IPS-20b (cell line): Measurements from ENCODE around the gene HSFY1.
"Not testable (repeated sequence)": the region's sequence is repeated elsewhere in the genome, so short reads cannot be mapped to it uniquely, and the experiment has no call there.

Source experiments
- H3K27ac ChIP-seq: one replicate; pipeline ENCODE4 v1.5.1; 2013; ENCODE audit warnings: low read length
- H3K27me3 ChIP-seq: 2 replicates; pipeline ENCODE4 v1.6.1; 2013; ENCODE audit warnings: mild to moderate bottlenecking, low read length, inconsistent platforms; ENCODE audit not compliant: insufficient read depth
- H3K36me3 ChIP-seq: 2 replicates; pipeline ENCODE4 v1.6.1; 2013; ENCODE audit warnings: low read depth, mild to moderate bottlenecking, inconsistent platforms, low read length, moderate library complexity; ENCODE audit not compliant: insufficient read depth
- H3K4me1 ChIP-seq: 2 replicates; pipeline ENCODE4 v1.6.1; 2013; ENCODE audit warnings: mild to moderate bottlenecking, control low read depth, inconsistent platforms, low read length, moderate library complexity; ENCODE audit not compliant: insufficient read depth
- H3K4me3 ChIP-seq: 2 replicates; pipeline ENCODE4 v1.5.1; 2013; ENCODE audit warnings: mild to moderate bottlenecking, low read length, inconsistent platforms
- H3K9ac ChIP-seq: 2 replicates; pipeline ENCODE4 v1.6.1; 2013; ENCODE audit warnings: low read depth, mild to moderate bottlenecking, inconsistent platforms, low read length, moderate library complexity
- H3K9me3 ChIP-seq: 2 replicates; pipeline ENCODE4 v1.6.1; 2013; ENCODE audit warnings: mild to moderate bottlenecking, low read depth, low read length, inconsistent platforms; ENCODE audit not compliant: insufficient read depth

Gene HSFY1

GRCh38 chrY:18546420-18546819 lies at the start of gene HSFY1:
TSS of gene HSFY1 (plus strand) at chrY:18546720. CDS start at chrY:18546788, 68 bp downstream.
- H3K4me3 ChIP-seq, H3K9me3 ChIP-seq, H3K36me3 ChIP-seq, H3K27ac ChIP-seq, H3K27me3 ChIP-seq, H3K9ac ChIP-seq, H3K4me1 ChIP-seq: not testable (repeated sequence)

GRCh38 chrY:18504266-18504665 lies 42.3 kb upstream of the HSFY1 start:
- H3K36me3 ChIP-seq, H3K27ac ChIP-seq, H3K27me3 ChIP-seq, H3K4me3 ChIP-seq, H3K9me3 ChIP-seq, H3K9ac ChIP-seq, H3K4me1 ChIP-seq: not testable (repeated sequence)

GRCh38 chrY:18530995-18531655 lies 15.4 kb upstream of the HSFY1 start:
- not testable (repeated sequence) for H3K4me1 ChIP-seq

GRCh38 chrY:18538952-18539351 lies 7.6 kb upstream of the HSFY1 start:
- not testable (repeated sequence) for H3K4me3 ChIP-seq, H3K4me1 ChIP-seq, H3K27ac ChIP-seq, H3K9me3 ChIP-seq, H3K27me3 ChIP-seq, H3K36me3 ChIP-seq, H3K9ac ChIP-seq

More at GRCh38 chrY:18530995-18531655, 15.4 kb upstream of the HSFY1 start:
- not testable (repeated sequence) for H3K9ac ChIP-seq, H3K27ac ChIP-seq, H3K9me3 ChIP-seq, H3K36me3 ChIP-seq, H3K4me3 ChIP-seq, H3K27me3 ChIP-seq

GRCh38 chrY:18553132-18553531 lies 6.6 kb downstream of the HSFY1 start:
- not testable (repeated sequence) for H3K9me3 ChIP-seq, H3K27me3 ChIP-seq

GRCh38 chrY:18565915-18566314 lies 19.4 kb downstream of the HSFY1 start:
- not testable (repeated sequence) for H3K36me3 ChIP-seq, H3K4me3 ChIP-seq, H3K27ac ChIP-seq, H3K4me1 ChIP-seq, H3K27me3 ChIP-seq, H3K9me3 ChIP-seq, H3K9ac ChIP-seq

More at GRCh38 chrY:18553132-18553531, 6.6 kb downstream of the HSFY1 start:
- not testable (repeated sequence) for H3K9ac ChIP-seq, H3K4me1 ChIP-seq, H3K27ac ChIP-seq, H3K4me3 ChIP-seq, H3K36me3 ChIP-seq
